NCI-H146 (cell line): ENCODE results near the gene UMPS.
A peak's percentile ranks its signal among the peaks of the same experiment; 100 is the strongest.

ENCODE experiments used
- DNase-seq: peaks from one replicate; lab custom pipeline; 2025; lab: John Stamatoyannopoulos, UW

UMPS gene

DNA sequence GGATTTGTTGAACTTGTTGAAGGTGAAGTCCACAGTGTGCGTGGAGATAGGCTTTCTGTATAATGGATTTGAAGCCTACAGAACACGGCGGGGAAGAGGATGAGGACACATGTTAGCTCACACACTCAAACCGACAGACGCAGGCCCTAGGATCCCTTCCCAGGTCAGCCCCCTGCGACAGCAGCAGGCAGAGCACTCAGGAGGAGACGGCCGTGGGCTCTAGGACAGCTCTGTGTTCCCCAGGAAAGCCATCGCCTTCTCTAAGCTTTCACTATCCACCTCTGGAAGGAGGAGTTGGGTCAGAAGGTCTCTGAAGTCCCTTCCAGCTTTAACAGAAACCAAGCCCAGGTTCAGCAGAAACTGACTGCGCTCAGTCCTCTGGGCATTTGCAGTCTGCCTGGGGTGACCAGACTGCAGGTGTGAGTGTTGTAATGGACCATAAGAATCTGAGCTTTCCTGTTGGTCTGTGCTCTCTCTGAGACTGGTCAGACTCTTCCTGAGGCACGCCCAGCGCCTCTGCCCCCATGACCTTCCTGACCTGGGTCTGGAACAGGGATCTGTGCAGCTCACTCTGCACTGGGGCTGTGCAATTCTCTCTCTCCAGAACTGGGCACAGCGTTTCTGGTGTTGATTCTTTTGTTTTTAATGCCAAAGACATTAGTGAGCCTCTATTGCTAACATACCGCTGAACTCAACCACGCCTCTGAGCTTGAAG is 33.5 kb downstream of the UMPS start:
- DNase-seq: no peak

DNA sequence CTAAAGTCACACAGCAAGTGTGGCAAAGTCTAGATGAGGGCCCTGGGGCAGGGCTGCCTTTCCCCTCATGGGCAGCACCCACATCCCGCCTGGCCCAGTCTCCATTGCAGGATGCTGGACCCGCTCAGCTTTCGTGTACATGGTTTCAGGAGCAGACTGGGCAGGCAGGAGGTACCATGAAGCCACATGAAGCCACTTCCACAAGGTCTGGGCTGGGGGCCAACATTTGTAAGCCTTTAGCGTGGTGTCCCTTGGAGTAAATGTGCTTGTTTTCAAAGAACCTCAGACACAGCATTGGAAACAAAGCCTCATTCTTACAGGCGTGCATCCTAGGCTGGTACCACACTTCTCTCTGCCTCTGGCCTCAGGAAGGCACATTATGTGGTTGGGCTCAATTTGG is 34.5 kb downstream of the UMPS start:
- no peak for DNase-seq

DNA sequence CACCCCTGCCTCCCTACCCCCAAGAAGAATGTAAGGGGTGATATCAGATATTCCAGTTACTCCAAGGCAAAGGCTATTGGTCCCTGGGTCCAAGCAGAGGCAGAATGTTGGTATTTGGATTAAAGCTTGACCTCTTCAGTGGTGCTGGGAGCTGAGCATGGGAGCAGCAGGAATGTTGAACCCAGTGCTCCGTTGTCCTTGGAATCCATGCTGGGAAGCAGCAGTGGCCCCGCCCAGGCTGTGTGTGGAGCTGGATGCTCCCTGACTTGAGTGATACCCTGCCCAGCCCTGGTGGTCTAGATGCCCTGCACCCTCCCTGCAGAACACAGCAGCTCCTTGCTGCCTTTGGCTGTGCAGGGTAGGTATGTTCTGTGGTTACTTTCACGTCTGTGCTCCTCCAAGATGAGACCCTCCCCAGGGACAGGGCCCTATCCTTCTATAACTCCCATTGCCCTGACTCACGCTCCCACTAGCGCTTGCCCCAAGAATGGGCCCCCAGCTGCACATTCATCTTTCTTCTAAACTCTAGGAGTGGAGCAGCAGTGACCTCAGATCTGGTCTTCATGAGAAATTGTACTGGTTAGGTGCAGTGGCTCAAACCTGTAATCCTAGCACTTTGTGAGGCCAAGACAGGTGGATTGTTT is 35.1 kb downstream of the UMPS start:
- DNase-seq: no peak

DNA sequence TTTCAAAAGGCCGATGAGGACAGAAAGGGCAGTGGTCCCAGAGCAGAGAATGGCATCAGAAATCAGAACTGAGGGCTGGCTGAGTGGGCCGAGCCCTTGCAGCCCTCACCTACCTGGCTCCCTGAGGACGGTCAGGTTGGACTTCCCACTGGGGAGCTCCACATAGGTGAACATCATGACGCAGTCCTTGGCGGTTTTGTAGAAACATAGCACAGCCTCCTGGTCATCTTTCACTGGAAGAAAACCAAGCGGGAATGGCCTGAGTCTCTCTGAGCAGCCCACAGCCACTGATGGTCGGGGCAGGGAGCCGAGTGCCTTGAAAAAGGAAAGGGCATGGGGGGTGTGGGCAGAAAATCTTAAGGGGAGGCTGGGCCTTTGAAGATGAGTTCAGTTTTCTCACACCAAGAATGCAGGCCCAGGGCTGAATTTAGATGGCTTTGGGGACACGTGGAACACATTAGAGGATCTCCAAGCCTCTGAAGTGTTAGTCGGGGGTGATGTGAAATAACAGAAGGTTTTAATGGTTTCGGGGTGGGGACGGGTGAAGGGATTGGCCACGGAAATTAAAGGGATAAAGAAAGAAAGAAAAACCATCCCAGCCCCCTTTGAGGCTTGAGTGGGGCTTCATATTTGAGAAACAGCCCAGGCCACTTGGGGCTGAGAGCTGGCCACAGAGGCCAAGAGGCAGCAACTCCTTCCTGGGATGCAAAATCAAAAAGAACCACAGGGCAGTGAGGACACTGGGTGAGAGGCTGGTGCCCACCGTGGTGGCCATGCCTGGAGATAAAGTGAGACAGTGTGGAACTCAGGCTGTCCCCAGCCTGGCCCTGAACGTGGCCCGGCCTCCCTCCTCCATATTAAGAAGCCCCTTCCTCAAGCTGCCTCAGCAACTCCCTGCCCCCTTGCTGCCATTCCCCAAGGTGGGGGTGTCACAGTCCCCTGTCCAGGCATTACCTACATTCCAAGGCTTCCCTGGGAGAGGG is 36.2 kb downstream of the UMPS start:
- no peak for DNase-seq

DNA sequence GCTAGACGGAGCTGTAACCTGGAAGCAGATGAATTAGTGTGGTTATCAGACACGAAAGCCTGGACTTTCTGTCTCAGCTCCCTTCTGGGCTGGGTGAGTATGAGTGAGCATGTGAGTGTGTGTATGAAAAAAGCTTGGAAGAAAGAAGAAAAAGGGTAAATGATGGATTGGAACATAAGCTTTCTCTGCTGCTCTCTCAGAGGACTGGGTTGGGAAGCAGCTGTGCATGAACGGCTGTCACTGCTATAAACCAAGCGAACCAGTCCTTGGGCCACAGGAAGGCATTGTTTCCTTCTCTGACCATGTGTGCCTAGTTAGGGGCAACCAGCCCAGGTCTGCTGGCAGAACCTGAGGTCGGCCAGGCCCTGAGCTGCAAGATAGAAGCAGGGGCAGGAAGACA is 37.0 kb downstream of the UMPS start:
- no peak for DNase-seq

DNA sequence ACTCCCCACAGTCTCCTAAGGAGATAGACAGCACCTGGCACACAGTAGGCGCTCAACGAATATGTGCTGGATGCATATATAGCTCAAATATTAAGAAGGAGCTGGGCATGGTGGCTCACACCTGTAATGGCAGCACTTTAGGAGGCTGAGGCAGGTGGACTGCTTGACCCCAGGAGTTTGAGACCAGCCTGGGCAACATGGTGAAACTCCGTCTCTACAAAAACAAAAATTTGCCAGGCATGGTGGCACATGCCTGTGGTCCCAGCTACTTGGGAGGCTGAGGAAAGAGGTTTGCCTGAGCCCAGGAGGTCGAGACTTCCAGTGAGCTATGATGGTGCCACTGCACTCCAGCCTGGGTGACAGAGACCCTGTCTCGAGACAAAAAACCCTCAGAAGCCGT is 37.4 kb downstream of the UMPS start:
- no peak for DNase-seq

DNA sequence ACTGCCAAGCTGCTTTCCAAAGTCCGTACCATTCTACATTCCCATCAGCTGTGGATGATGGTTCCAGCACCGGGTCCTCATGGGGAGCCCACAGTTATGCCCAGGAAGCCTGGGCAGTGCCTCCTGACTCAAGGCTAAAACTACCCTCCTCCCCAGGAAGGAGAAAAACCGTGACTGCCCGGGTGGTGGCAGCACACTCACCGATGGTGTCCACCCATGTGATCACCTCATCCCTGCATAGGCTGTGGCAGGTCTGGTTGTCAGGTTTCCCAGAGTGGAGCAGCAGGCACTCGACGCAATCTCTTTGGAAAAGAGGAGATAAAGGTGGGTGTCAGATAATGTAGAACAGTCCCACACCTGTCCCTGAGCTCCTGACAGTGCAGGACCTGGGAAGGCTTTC is 38.6 kb downstream of the UMPS start:
- peak; percentile 74 for DNase-seq

DNA sequence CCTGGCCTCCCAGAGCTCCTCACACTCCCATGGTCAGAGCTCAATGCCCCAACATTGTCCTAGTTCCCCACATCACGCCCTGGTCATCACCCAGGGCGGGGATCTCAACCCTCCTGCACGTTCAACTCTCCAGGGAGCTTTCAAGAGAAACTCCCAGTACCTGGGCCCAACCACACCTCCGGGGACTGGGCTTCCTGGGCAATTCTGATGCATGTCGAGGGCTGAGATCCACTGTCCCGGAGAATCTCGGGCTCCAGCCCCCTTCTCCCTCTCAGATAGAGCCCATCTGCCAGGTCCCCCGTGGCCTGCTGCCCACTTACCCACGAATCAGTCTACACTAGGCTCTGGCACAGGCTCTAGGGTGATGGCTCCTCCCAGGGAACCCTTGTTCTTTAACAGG is 39.2 kb downstream of the UMPS start:
- DNase-seq: no peak

DNA sequence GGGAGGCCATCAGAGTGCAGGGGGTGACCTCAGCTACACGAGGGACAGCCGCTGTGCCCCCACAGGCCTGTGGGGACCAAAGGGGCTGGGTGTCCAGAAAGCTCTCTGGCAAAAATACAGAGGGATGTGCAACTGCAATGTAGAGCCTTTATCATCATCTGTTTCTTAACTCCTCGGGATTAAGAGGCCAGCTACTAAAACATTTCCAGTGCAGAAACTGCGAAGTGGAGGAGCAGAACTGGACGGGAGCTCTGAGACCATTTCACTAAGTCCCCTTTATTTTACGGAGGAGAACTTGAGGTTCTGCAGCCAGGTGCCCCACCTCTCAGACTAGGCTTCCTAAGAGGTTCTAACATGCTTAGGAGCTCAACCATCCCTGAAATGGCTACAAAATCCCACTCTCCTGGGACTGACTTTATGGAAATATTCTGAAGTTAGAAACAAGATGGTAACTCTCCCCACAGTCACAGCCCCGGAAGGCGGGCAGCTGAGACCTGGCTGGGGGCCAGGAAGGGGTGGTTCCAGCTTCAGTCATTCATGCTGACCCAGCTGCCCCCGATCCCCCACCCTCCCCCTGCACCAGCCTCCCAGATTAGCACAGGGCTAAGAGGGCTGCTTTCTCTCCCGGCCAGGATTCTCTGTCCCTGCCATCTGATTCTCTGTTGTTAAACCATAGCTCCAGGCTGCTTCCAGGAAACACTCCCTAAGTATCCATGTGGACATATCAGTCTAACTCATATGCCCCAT is 40.3 kb downstream of the UMPS start:
- DNase-seq: peak; percentile 47

DNA sequence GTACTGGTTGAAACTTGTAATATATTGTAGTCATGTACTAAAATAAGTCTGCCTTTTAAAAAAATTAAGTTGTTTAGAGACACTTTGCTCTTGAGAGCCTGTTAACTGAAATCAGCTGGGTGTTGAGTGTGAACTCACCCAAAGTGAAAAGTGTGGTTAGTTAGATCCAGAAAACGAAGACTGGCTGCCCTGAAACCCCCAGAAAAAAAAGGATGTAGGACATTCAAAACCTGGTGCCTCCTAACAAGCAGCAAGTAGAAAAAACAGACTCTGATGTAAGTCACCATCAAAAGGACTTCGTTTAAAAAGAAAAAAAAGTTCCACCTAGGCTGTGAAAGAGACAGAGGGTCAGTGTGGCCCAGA is 40.8 kb downstream of the UMPS start:
- no peak for DNase-seq

DNA sequence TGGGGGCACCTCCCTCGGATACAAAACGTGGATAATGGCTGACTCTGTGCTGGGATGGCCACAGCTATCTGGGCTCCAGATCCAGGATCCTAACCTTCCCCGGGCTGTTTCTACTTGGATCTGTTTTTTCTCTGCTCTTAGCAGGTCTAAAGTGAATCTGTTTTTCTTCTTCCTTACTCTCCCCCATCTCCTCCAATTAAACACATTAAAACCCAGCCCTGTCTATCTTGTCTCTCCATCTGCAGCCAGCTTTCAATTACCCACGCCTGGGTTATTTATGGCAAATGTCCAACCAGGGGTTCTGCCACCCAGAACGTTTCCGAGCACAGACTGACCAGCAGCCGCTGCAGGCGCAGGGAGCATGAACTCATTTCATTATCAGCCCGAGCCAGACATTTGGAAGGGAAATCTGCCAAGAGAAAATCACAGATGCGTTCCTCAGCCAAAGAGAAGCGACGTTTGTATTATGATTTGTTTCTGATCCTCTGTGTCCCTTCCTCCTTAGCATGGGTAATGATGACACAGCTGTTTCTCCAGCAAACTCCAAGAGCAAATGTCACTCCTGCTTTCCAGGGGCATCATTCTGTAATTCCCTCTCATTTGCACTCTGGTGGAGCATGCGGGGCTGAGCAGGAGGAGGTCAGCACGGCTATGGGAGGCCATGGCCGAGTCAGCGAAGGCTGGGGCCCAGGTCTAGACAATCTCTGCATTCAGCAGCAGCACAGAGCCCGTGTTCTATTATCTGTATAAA is 42.0 kb downstream of the UMPS start:
- DNase-seq: peak; percentile 79

DNA sequence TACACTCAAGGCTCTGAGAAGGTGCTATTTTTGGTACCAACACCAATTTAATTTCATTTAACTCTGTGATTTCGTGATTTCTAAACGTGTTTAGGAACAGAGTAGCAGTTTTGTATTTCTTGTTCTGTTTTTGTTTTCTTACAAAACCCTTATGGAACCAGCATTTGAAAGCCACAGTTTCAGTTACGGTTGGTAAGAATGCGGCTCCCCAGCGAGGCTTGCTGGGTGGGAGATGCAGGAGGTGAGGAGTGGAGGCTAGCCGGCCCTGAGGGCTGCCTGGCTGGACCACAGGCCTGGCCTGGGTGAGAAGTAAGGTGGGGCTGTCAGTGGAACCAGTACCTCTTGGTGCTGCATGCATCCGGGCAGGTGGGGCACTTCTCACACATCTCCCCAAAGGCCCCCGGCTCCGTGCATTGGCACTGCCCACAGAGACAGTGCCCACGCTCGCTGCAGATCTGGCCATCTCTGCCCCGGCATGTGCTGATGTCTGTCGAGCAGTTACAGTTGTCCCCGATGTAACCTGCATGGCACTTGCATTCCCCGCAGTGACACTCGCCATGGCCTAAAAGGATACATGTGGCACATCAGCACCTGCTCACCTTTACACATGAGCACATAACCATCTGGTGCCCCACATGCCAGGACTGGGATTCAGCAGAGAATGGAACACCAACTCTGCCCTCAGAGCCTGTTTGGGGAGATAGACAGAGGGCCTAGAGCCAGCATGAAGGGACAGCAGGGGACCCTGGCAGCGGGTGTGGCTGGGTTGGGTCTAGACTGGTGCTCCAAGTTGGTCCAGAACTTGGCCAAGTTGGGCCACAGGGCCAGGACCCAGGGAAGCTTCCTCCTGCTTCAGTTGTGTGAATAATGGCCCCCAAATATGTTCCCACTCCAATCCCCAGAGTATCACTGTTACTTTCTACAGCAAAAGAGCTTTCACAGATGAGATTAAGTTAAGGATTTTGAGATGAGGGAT is 43.4 kb downstream of the UMPS start:
- DNase-seq: no peak

DNA sequence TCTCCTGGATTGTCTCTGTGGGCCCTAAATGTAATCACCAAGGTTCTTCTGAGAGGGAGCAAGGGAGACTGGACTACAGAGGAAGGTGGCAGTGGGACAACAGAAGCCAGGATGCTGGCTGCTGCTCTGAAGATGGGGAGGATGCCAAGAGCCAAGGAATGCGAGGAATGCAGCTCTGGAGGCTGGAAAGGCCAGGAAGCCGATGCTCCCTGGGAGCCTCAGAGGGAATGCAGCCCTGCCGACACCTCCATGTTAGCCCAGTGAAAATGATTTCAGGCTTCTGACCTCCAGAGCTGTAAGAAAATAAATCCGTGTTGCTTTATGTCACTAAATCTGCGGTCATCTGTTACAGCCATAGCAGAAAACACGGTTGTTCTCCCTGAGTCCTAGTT is 44.1 kb downstream of the UMPS start:
- no peak for DNase-seq

DNA sequence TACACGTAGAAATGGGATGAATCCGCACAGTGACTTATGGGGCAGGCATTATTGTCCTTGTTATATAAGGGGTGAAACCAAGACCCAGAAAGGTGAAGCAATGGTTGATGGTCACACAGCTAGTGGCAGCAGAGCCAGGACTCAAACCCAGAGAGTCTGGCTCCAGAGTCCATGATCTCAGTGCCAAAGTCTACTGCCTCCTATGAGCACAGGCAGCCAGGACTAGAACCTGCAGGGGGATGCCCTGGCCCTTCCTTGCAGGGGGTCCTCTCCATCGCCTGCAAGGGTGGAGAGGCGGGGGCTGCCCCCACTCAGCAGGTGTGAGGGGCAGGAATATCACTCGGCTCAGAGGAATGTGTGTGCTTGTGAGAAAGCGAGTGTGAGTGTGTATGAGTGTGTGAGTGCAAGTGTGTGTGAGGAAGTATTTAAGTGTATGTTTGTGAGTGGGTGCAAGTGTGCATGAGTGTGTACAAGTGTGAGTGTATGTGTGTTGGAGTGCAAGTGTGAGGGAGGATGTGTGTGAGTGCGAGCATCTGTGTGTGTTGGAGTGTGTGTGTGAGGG is 44.7 kb downstream of the UMPS start:
- DNase-seq: no peak

DNA sequence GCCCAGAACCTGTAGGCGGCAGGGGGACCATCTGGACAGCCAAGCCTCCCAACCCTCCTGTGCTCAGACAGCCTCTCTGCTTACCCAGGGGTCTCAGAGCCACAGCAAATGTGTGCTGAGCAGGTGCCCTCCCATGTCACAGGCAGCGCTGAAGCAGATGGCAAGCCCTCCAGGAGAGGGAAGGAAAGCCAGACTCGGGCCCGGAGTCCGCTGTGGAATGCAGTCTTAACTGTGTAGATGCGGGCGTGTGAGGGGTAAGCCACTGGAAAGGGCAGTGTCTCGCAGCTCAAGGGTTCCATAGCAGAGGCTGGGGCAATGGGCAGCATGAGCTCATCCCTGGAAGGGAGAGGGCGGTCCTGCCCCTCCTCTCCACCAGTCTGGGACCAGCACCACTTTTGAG is 45.6 kb downstream of the UMPS start:
- DNase-seq: no peak

DNA sequence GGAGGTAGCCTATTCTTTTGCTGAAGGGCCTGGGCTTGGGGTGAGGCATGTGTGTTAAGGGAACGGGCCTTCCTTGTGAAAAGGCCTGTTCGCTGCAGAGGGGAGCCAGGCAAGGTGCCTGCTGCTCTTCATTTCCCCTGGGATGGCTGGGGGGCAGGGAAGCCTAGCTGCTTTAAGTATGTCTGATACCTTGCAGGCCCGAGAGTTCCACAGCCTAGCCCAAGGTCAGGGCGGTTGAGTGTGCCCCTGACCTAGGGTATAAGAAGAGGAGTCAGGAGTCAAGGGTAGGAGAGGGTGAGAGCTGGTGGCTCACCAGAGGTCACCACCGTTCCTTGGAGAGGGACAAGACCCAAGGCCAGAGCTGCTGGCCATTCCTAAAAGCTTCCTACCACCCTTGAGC is 46.6 kb downstream of the UMPS start:
- no peak for DNase-seq

DNA sequence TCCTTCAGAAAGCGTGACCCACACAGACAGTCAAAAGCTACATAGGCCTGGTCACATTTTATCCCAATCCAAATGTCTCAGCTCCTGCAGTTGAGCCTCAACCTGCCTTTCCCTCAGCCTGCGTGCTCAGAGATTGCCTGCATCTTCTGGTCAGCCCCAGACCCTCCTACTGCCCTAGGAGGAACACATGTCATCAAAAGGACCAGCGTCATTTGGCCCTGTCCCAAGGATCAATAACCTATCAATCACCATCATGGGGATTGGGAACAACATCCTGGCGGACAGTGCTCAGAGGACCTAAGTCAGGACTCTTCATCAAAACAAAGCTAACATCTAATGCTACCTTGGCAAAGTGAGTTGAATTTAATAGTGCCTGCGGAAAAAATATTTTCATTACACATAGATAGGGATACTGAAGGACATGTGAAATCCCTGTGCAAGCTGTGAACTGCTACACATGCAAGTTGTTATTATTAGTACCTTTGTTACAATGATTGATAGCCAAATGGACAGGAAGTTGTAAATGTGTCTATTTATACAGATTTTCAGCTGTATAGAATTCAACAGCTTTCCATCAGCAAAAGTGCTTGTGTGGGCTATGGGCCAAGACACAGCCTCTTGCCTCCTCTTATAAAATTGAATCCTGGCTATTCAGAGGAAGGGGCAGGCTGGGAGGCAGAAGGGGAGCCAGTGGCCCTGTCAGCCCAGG is 47.7 kb downstream of the UMPS start:
- peak; percentile 31 for DNase-seq

DNA sequence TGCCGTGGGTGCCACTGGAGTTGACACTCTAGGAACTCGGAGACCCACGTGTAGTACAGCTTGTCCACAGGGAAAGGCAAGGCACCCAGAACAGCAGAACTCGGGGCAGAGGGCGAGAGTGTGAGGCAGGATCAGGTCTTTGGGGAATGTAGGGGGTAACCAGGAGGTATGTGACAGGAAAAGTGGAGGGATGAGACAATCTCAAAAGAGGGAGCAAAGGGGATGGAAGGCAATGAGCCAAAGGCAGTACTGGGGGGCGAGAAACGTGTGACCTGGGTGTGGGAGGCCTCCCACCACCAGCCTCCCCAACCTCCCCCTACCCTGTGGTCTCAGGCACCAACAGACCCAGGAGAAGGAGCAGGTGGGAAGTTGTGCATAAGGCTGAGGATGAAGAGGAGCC is 48.9 kb downstream of the UMPS start:
- no peak for DNase-seq

DNA sequence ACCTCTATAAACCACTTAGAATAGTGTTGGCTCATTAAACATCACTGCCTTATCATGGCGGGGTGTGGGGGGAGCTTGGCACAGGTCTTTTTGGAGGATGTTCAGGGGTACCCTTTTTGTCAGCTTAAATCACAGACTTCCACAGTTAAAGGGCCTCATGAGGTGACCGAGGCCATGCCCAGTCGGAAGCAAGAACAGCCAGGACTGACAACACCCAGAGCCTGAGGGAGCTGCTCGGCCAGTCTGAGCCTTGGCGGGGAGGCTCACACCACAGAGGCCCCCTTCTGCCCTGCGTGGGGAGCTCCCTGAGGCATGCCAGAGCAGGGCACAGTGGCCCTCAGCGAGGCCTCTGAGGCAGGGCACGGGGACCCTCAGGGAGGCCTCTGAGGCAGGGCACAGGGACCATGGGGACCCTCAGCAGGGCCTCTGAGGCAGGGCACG is 49.5 kb downstream of the UMPS start:
- no peak for DNase-seq
